Esophagus muscularis mucosa (tissue), 4 donors: ENCODE results near the gene SLC4A4. TPM values are rescaled to one million over a fixed set of nuclear protein-coding genes. Genes with fewer than 3 reads are reported as not detected.

Experiments used
- DNase-seq: peaks from one replicate; pipeline ENCODE4 v3.0.0-alpha.2; 2017; ENCODE audit errors: extremely low spot score
- H3K27ac ChIP-seq, 4 donors: fragments of 200-600 bp; sonication (generic); replicated peaks in 1 of 4; 1 replicate in 3 of 4; 2 replicates in 1 of 4; pipeline ENCODE4 v1.5.1; 2016 to 2019; ENCODE audit warnings: mild to moderate bottlenecking in 1 of 4
- H3K27me3 ChIP-seq, 4 donors: fragments of 200-600 bp; sonication (generic); one replicate each; pipeline versions ENCODE4 v1.5.1 to v1.6.0; 2016 to 2019
- H3K36me3 ChIP-seq, 4 donors: fragments of 200-600 bp; sonication (generic); one replicate each; pipeline ENCODE4 v1.5.1; 2016 to 2019
- H3K4me1 ChIP-seq, 4 donors: fragments of 200-600 bp; sonication (generic); one replicate each; pipeline ENCODE4 v1.5.1; 2016 to 2019
- H3K4me3 ChIP-seq, 4 donors: fragments of 200-600 bp; sonication (generic); 1 replicate in 2 of 4; 2 replicates in 2 of 4; pipeline ENCODE4 v1.5.1; 2016 to 2019; ENCODE audit warnings: mild to moderate bottlenecking in 4 of 4, moderate library complexity in 1 of 4
- H3K9me3 ChIP-seq, 4 donors: fragments of 200-600 bp; sonication (generic); 1 replicate in 3 of 4; 2 replicates in 1 of 4; pipeline ENCODE4 v1.5.1; 2016 to 2019
- CTCF ChIP-seq, 3 experiments: fragments of 200-600 bp in 2 of 3; fragments of 450-650 bp in 1 of 3; sonication (generic) in 2 of 3; IDR thresholded peaks; one replicate each; pipeline ENCODE4 v1.5.1; 2017 to 2019; ENCODE audit warnings: antibody characterized with exemption in 3 of 3, mild to moderate bottlenecking in 2 of 3, moderate library complexity in 1 of 3
- EP300 ChIP-seq: sonication (generic); formaldehyde crosslinking; IDR thresholded peaks from one replicate; pipeline ENCODE4 v1.6.1; 2017; ENCODE audit warnings: antibody characterized with exemption
- POLR2A ChIP-seq: fragments of 450-650 bp; IDR thresholded peaks from one replicate; pipeline ENCODE4 v1.6.1; 2017; ENCODE audit warnings: antibody characterized with exemption, moderate library complexity, mild to moderate bottlenecking, low read depth
- POLR2AphosphoS5 ChIP-seq, 2 donors: sonication (generic); formaldehyde crosslinking; IDR thresholded peaks; one replicate each; pipeline ENCODE4 v1.6.1; 2017; ENCODE audit warnings: antibody characterized with exemption in 2 of 2
- WGBS: methylation state at CpG from one replicate; pipeline ENCODE4 v1.1.5; 2018; 5-methylcytosine and 5-hydroxymethylcytosine counted together
- intact Hi-C: fragments of 100-400 bp; cut with DNase I; formaldehyde crosslinking; loops from one replicate; pipeline ENCODE4 v1.15.1; 2023
- total RNA-seq, 4 donors: library from RNA; depleted of rRNA; stranded (reverse); fragments of >200 nt; gene quantifications; one replicate each; pipeline versions ENCODE4 v1.1.0 to v1.2.1, GENCODE V29; 2016

Gene SLC4A4
- total RNA-seq, 4 donors from 2014 or later, result 1.2 to 4.8 (median 2.7) TPM

GRCh38 chr4:71470524-71470923 is 131.7 kb downstream of the SLC4A4 start:
- Histone ChIP-seq H3K4me1 (no peaks in the 10 kb centered on the region), H3K4me3 (no peak overlapping the region), H3K9me3 (no peaks in the 10 kb centered on the region), H3K27me3 (no peaks in the 10 kb centered on the region), H3K36me3 (peaks cover 0 to 12% (median 0%) of the 10 kb centered on the region in 4 donors), H3K27ac (no peak overlapping the region)
- TF ChIP-seq POLR2AphosphoS5 (IDR thresholded peaks at IDR 0.05) (no peak), CTCF (IDR thresholded peaks at IDR 0.05) (no peak), EP300 (no peak), POLR2A (no peak)
- DNase-seq, result no peak
- intact Hi-C loops, result no loop called here

- Histone ChIP-seq H3K27ac (no peak overlapping the region), H3K27me3 (no peaks in the 10 kb centered on the region), H3K9me3 (no peaks in the 10 kb centered on the region), H3K36me3 (peaks cover 0 to 5% (median 0%) of the 10 kb centered on the region in 4 donors), H3K4me1 (no peaks in the 10 kb centered on the region), H3K4me3 (no peak overlapping the region)
- no peak for DNase-seq
- no peak for TF ChIP-seq POLR2AphosphoS5 (IDR thresholded peaks at IDR 0.05)
- TF ChIP-seq POLR2A, result no peak
- no peak for TF ChIP-seq CTCF (IDR thresholded peaks at IDR 0.05)
- no peak for TF ChIP-seq EP300
- 96% methylated on average over 2 of the region's 2 CpGs for WGBS
- intact Hi-C loops, result no loop called here
These were observed 134.1 kb downstream of the SLC4A4 start for GRCh38 chr4:71472946-71473345.

GRCh38 chr4:71473541-71474240 is 134.9 kb downstream of the SLC4A4 start:
- Histone ChIP-seq H3K27ac (no peak overlapping the region), H3K27me3 (no peaks in the 10 kb centered on the region), H3K4me1 (no peaks in the 10 kb centered on the region), H3K9me3 (no peaks in the 10 kb centered on the region), H3K4me3 (no peak overlapping the region), H3K36me3 (peaks cover 0 to 5% (median 0%) of the 10 kb centered on the region in 4 donors)
- intact Hi-C loops, result no loop called here
- TF ChIP-seq EP300, result no peak
- no peak for TF ChIP-seq POLR2AphosphoS5 (IDR thresholded peaks at IDR 0.05)
- TF ChIP-seq CTCF (IDR thresholded peaks at IDR 0.05), result no peak
- no peak for TF ChIP-seq POLR2A
- no peak for DNase-seq
- 88% methylated on average over 4 of the region's 4 CpGs for WGBS

GRCh38 chr4:71474731-71475130 is 135.9 kb downstream of the SLC4A4 start:
- Histone ChIP-seq H3K9me3 (no peaks in the 10 kb centered on the region), H3K27ac (no peak overlapping the region), H3K4me1 (no peaks in the 10 kb centered on the region), H3K4me3 (no peak overlapping the region), H3K27me3 (no peaks in the 10 kb centered on the region), H3K36me3 (peaks cover 0 to 5% (median 0%) of the 10 kb centered on the region in 4 donors)
- no peak for DNase-seq
- intact Hi-C loops, result no loop called here
- TF ChIP-seq POLR2A (no peak), EP300 (no peak), CTCF (IDR thresholded peaks at IDR 0.05) (no peak), POLR2AphosphoS5 (IDR thresholded peaks at IDR 0.05) (no peak)
- WGBS, result 94% methylated on average over 2 of the region's 2 CpGs

GRCh38 chr4:71476240-71476639 is 137.4 kb downstream of the SLC4A4 start:
- intact Hi-C loops, result no loop called here
- Histone ChIP-seq H3K4me3 (no peak overlapping the region), H3K36me3 (peaks cover 0 to 5% (median 0%) of the 10 kb centered on the region in 4 donors), H3K9me3 (no peaks in the 10 kb centered on the region), H3K27ac (no peak overlapping the region), H3K27me3 (no peaks in the 10 kb centered on the region), H3K4me1 (no peaks in the 10 kb centered on the region)
- TF ChIP-seq CTCF (IDR thresholded peaks at IDR 0.05), result no peak
- no peak for TF ChIP-seq EP300
- no peak for TF ChIP-seq POLR2AphosphoS5 (IDR thresholded peaks at IDR 0.05)
- no peak for TF ChIP-seq POLR2A
- DNase-seq, result no peak
- 62% methylated on average over 3 of the region's 3 CpGs for WGBS
